H9 (cell line): ENCODE results near the gene MEIS2. TPM values are rescaled to one million over a fixed set of nuclear protein-coding genes. Genes with fewer than 3 reads are reported as not detected.

Experiments
- DNase-seq: peaks from one replicate; pipeline ENCODE4 v3.0.0-alpha.2; 2017
- H2AFZ ChIP-seq: one replicate; pipeline ENCODE4 v1.6.1; 2013; ENCODE audit warnings: mild to moderate bottlenecking, low read length, control low read depth, moderate library complexity
- H2AK5ac ChIP-seq: 2 replicates; pipeline ENCODE4 v1.6.1; 2013; ENCODE audit warnings: low read length, control low read depth, mixed read lengths; ENCODE audit not compliant: insufficient read length
- H2BK120ac ChIP-seq: one replicate; pipeline ENCODE4 v1.6.1; 2013; ENCODE audit warnings: low read depth, mild to moderate bottlenecking, low read length, control low read depth, inconsistent platforms; ENCODE audit not compliant: poor library complexity, severe bottlenecking
- H2BK12ac ChIP-seq: 2 replicates; pipeline ENCODE4 v1.6.1; 2013; ENCODE audit warnings: low read length, control low read depth, mixed read lengths, low read depth; ENCODE audit not compliant: insufficient read length
- H2BK15ac ChIP-seq: 2 replicates; pipeline ENCODE4 v1.6.1; 2013; ENCODE audit warnings: low read depth, low read length, control low read depth
- H2BK20ac ChIP-seq: one replicate; pipeline ENCODE4 v1.6.1; 2013; ENCODE audit warnings: low read depth, mild to moderate bottlenecking, low read length, control low read depth, inconsistent platforms; ENCODE audit not compliant: poor library complexity, severe bottlenecking
- H2BK5ac ChIP-seq: 2 replicates; pipeline ENCODE4 v1.6.1; 2013; ENCODE audit warnings: low read length, control low read depth, mixed read lengths; ENCODE audit not compliant: insufficient read length
- H3K14ac ChIP-seq: 2 replicates; pipeline ENCODE4 v1.6.1; 2013; ENCODE audit warnings: low read length, control low read depth; ENCODE audit not compliant: insufficient read depth
- H3K18ac ChIP-seq: 2 replicates; pipeline ENCODE4 v1.6.1; 2013; ENCODE audit warnings: low read depth, mild to moderate bottlenecking, mixed read lengths, low read length, control low read depth; ENCODE audit not compliant: insufficient read length
- H3K23ac ChIP-seq: 2 replicates; pipeline ENCODE4 v1.6.1; 2013; ENCODE audit warnings: low read length, control low read depth, mixed read lengths, low read depth; ENCODE audit not compliant: insufficient read length
- H3K23me2 ChIP-seq: 2 replicates; pipeline ENCODE4 v1.6.1; 2013; ENCODE audit warnings: low read depth, mild to moderate bottlenecking, mixed read lengths, low read length, control low read depth; ENCODE audit not compliant: insufficient read length, poor library complexity, severe bottlenecking
- H3K27ac ChIP-seq: 2 replicates; pipeline ENCODE4 v1.5.1; 2013; ENCODE audit warnings: low read length, control low read depth, mixed read lengths, low read depth; ENCODE audit not compliant: insufficient read length
- H3K27me3 ChIP-seq: 2 replicates; pipeline ENCODE4 v1.6.1; 2013; ENCODE audit warnings: low read length, control low read depth, inconsistent platforms; ENCODE audit not compliant: insufficient read depth
- H3K4ac ChIP-seq: 2 replicates; pipeline ENCODE4 v1.6.1; 2013; ENCODE audit warnings: low read depth, mild to moderate bottlenecking, control low read depth, inconsistent platforms, low read length, moderate library complexity
- H3K4me1 ChIP-seq: 2 replicates; pipeline ENCODE4 v1.6.1; 2013; ENCODE audit warnings: low read length, control low read depth, inconsistent platforms; ENCODE audit not compliant: insufficient read depth
- H3K4me2 ChIP-seq: 2 replicates; pipeline ENCODE4 v1.6.1; 2013; ENCODE audit warnings: low read length, control low read depth, mixed read lengths; ENCODE audit not compliant: insufficient read length, insufficient read depth
- H3K56ac ChIP-seq: 2 replicates; pipeline ENCODE4 v1.6.1; 2013; ENCODE audit warnings: low read depth, mild to moderate bottlenecking, mixed read lengths, low read length, control low read depth; ENCODE audit not compliant: insufficient read length
- H3K79me1 ChIP-seq: 2 replicates; pipeline ENCODE4 v1.6.1; 2013; ENCODE audit warnings: low read depth, mild to moderate bottlenecking, moderate library complexity, low read length, control low read depth, inconsistent platforms; ENCODE audit not compliant: insufficient read depth, poor library complexity, severe bottlenecking
- H3K79me2 ChIP-seq: 2 replicates; pipeline ENCODE4 v1.6.1; 2013; ENCODE audit warnings: low read length, control low read depth, inconsistent platforms; ENCODE audit not compliant: insufficient read depth
- H3K9ac ChIP-seq: 2 replicates; pipeline ENCODE4 v1.6.1; 2013; ENCODE audit warnings: low read length, control low read depth, mixed read lengths; ENCODE audit not compliant: insufficient read length; ENCODE audit errors: extremely low read depth
- H3K9me3 ChIP-seq: one replicate; pipeline ENCODE4 v1.6.1; 2013; ENCODE audit warnings: low read depth, low read length, inconsistent platforms; ENCODE audit not compliant: control insufficient read depth
- H3T11ph ChIP-seq: one replicate; pipeline ENCODE4 v1.6.1; 2013; ENCODE audit warnings: mild to moderate bottlenecking, low read length, control low read depth, inconsistent platforms
- H4K20me1 ChIP-seq: one replicate; pipeline ENCODE4 v1.6.1; 2013; ENCODE audit not compliant: control insufficient read depth, insufficient read length, insufficient read depth
- H4K5ac ChIP-seq: 2 replicates; pipeline ENCODE4 v1.6.1; 2013; ENCODE audit warnings: low read depth, mild to moderate bottlenecking, mixed read lengths, low read length, control low read depth; ENCODE audit not compliant: insufficient read length
- H4K8ac ChIP-seq: replicated peaks from 2 replicates; pipeline ENCODE4 v1.6.1; 2013; ENCODE audit warnings: low read length, control low read depth, mixed read lengths, low read depth; ENCODE audit not compliant: insufficient read length
- H4K91ac ChIP-seq: 2 replicates; pipeline ENCODE4 v1.6.1; 2013; ENCODE audit warnings: low read depth, mild to moderate bottlenecking, moderate library complexity, mixed read lengths, low read length, control low read depth; ENCODE audit not compliant: insufficient read length
- H3K27ac Mint-ChIP-seq, 3 experiments: 2 replicates in 2 of 3; 3 replicates in 1 of 3; pipeline ENCODE4 v1.8.0; 2020 to 2021; ENCODE audit warnings: mixed read lengths in 3 of 3, mild to moderate bottlenecking in 1 of 3, moderate library complexity in 1 of 3
- H3K27me3 Mint-ChIP-seq: 2 replicates; pipeline ENCODE4 v1.8.0; 2021; ENCODE audit warnings: low read depth, mild to moderate bottlenecking, moderate library complexity, mixed read lengths
- H3K36me3 Mint-ChIP-seq, 3 experiments: 2 replicates in 2 of 3; 3 replicates in 1 of 3; pipeline ENCODE4 v1.8.0; 2020 to 2021; ENCODE audit warnings: low read depth in 3 of 3, mixed read lengths in 3 of 3; ENCODE audit not compliant: insufficient read depth in 1 of 3
- H3K4me1 Mint-ChIP-seq, 2 experiments: 2 replicates each; pipeline ENCODE4 v1.8.0; 2020; ENCODE audit warnings: mixed read lengths in 2 of 2
- H3K4me3 Mint-ChIP-seq, 2 experiments: 2 replicates in 1 of 2; 3 replicates in 1 of 2; pipeline ENCODE4 v1.8.0; 2020 to 2021; ENCODE audit warnings: mild to moderate bottlenecking in 2 of 2, mixed read lengths in 2 of 2, moderate library complexity in 1 of 2
- H3K9me3 Mint-ChIP-seq, 2 experiments: 2 replicates in 1 of 2; 3 replicates in 1 of 2; pipeline ENCODE4 v1.8.0; 2020; ENCODE audit warnings: mild to moderate bottlenecking in 2 of 2, mixed read lengths in 2 of 2, moderate library complexity in 1 of 2
- CTCF ChIP-seq: fragments of 200-600 bp; sonication (generic); conservative IDR thresholded peaks from 3 replicates; pipeline ENCODE4 v1.8.0; 2021; ENCODE audit warnings: antibody characterized with exemption, mild to moderate bottlenecking
- total RNA-seq: library from RNA; stranded (reverse); gene quantifications from 2 replicates; pipeline ENCODE4 v1.2.1, GENCODE V29; 2021

Gene MEIS2
- total RNA-seq, 1 experiment from 2014 or later, result 0.35 TPM

GRCh38 chr15:36858423-36858822, 241.9 kb downstream of the MEIS2 start:
- Histone ChIP-seq H3K4me1 (no peaks in the 10 kb centered on the region), H3K4me2 (no peak overlapping the region), H3K14ac (no peak overlapping the region), H2BK5ac (no peak overlapping the region), H3K4ac (no peak overlapping the region), H3K9ac (no peak overlapping the region), H2AFZ (no peak overlapping the region), H2BK20ac (no peak overlapping the region), H3K56ac (no peak overlapping the region), H4K5ac (no peak overlapping the region), H3K27me3 (no peaks in the 10 kb centered on the region), H2BK15ac (no peak overlapping the region), H3K23me2 (no peaks in the 10 kb centered on the region), H3K79me1 (no peaks in the 10 kb centered on the region), H3K27ac (no peak overlapping the region), H2AK5ac (no peak overlapping the region), H3K18ac (no peak overlapping the region), H2BK12ac (no peak overlapping the region), H3T11ph (no peak overlapping the region), H4K91ac (no peak overlapping the region), H3K9me3 (no peaks in the 10 kb centered on the region), H3K23ac (no peak overlapping the region), H4K20me1 (no peaks in the 10 kb centered on the region), H2BK120ac (no peak overlapping the region), H3K79me2 (no peaks in the 10 kb centered on the region), H4K8ac (no peak overlapping the region)
- H3K4me3 Mint-ChIP-seq, result no peak overlapping the region
- peaks cover 0 to 4% of the 10 kb centered on the region in 2 experiments; a peak in 2 of 4 replicates for H3K4me1 Mint-ChIP-seq
- H3K36me3 Mint-ChIP-seq, result peaks cover 0 to 4% (median 0%) of the 10 kb centered on the region in 3 experiments; a peak in 2 of 7 replicates
- H3K9me3 Mint-ChIP-seq, result no peaks in the 10 kb centered on the region; a peak in 1 of 5 replicates
- H3K27ac Mint-ChIP-seq, result no peak overlapping the region
- DNase-seq, result no peak
- peaks cover 2% of the 10 kb centered on the region for H3K27me3 Mint-ChIP-seq
- TF ChIP-seq CTCF, result no peak
